ENCODE results near the gene CTSK.
"Not testable (repeated sequence)": the region's sequence is repeated elsewhere in the genome, so short reads cannot be mapped to it uniquely, and the experiment has no call there.

DNA sequence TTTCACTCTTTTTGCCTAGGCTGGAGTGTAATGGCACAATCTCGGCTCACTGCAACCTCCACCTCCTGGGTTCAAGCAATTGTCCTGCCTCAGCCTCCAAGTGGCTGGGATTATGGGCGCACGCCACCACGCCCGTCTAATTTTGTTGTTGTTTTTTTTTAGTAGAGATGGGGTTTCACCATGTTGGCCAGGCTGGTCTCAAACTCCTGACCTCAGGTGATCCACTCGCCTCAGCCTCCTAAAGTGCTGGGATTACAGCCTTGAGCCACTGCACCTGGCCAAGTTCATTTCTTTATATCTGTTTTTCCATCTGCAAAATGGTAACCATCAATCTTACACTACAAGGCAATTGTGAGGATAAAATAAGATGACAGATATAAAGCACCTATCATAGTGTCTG is 25.9 kb upstream of the CTSK start:
- not testable (repeated sequence) for TF ChIP-seq CTCF (IDR thresholded peaks at IDR 0.05; ENCODE audit: low read depth, low read length); EZH2phosphoT487 (IDR thresholded peaks at IDR 0.05; ENCODE audit: low read depth)
